Thyroid gland (tissue), 4 donors: ENCODE results near the gene TRAPPC2.

ENCODE experiments used
- CTCF ChIP-seq, 6 experiments: fragments of 200-600 bp in 3 of 6; fragments of 450-650 bp in 3 of 6; sonication (generic) in 3 of 6; IDR thresholded peaks; one replicate each; pipeline ENCODE4 v1.5.1; 2016 to 2019; ENCODE audit warnings: antibody characterized with exemption in 6 of 6, mild to moderate bottlenecking in 2 of 6, inconsistent platforms in 1 of 6, moderate library complexity in 1 of 6
- POLR2A ChIP-seq, 2 donors: fragments of 450-650 bp; IDR thresholded peaks; one replicate each; pipeline ENCODE4 v1.6.1; 2017; ENCODE audit warnings: antibody characterized with exemption in 2 of 2, mild to moderate bottlenecking in 2 of 2, moderate library complexity in 1 of 2

- TF ChIP-seq POLR2A (IDR thresholded peaks at IDR 0.05) (no peak), CTCF (IDR thresholded peaks at IDR 0.05) (no peak)
These were observed 34.5 kb upstream of the TRAPPC2 start for GRCh38 chrX:13768939-13769338.
